Colonic mucosa (tissue), 4 donors: ENCODE measurements around the gene PPP1R13B. TPM values are rescaled to one million over a fixed set of nuclear protein-coding genes. Genes with fewer than 3 reads are reported as not detected.

Experiments
- DNase-seq: peaks from one replicate; pipeline ENCODE4 v3.0.0-alpha.2; 2020
- H3K27ac ChIP-seq: fragments of 200-600 bp; one replicate; pipeline ENCODE4 v1.8.0; 2021
- H3K27me3 ChIP-seq: fragments of 200-600 bp; one replicate; pipeline ENCODE4 v1.8.0; 2021
- H3K36me3 ChIP-seq: fragments of 200-600 bp; one replicate; pipeline ENCODE4 v1.8.0; 2021
- H3K4me1 ChIP-seq: fragments of 200-600 bp; one replicate; pipeline ENCODE4 v1.8.0; 2021; ENCODE audit warnings: mild to moderate bottlenecking
- H3K4me3 ChIP-seq: fragments of 200-600 bp; one replicate; pipeline ENCODE4 v1.8.0; 2021
- H3K9ac ChIP-seq, 2 donors: one replicate each; pipeline ENCODE4 v1.7.0; 2013; ENCODE audit warnings: control low read depth in 2 of 2, low read depth in 2 of 2, low read length in 2 of 2
- H3K9me3 ChIP-seq: fragments of 200-600 bp; one replicate; pipeline ENCODE4 v1.8.0; 2021
- intact Hi-C: fragments of 100-400 bp; cut with DNase I; formaldehyde crosslinking; loops from one replicate; pipeline ENCODE4 v1.14.1; 2022
- total RNA-seq, 2 donors: library from RNA; stranded (reverse); fragmentation: NEBNext Ultra II Directional in 1 of 2; extraction: Animal tissue kit (Norgen Biotek cat#: 25700) in 1 of 2; gene quantifications; one replicate each; pipeline ENCODE4 v1.2.1, GENCODE V29; 2021
- TF ChIP-seq, protein P1 (sequence below): fragments of 200-600 bp; IDR thresholded peaks from one replicate; pipeline ENCODE4 v1.8.0; 2022; ENCODE audit warnings: antibody characterized with exemption, mild to moderate bottlenecking
- donor health status: healthy.
- donor health status: DM: no; HTN: no; CAD: no.
- donor health status: DM: no; HTN: no; CAD: no.

Gene PPP1R13B
- total RNA-seq, 2 donors from 2014 or later, result 41.1 to 48.3 TPM

DNA sequence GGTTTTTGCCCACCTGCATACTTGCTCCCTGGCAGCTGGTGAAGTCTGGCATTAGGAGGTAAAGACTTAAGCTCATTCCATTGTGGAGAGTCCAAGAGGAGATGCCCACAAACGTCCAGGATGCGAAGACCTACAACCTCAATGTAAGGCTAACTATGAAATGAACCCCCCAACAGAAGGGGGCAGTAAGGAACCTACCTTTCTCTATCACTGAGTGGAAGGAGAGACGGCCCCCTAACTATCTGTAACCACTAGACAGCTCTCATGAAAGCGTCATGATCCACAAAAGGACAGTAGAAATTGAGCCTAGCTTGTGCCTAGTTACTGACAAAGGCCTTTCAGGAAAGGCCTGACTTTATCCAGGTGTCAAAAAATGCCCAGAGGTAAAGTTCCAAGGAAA is 76.5 kb downstream of the PPP1R13B start:
- H3K27ac ChIP-seq, result no peak overlapping the region
- TF ChIP-seq, protein P1, sequence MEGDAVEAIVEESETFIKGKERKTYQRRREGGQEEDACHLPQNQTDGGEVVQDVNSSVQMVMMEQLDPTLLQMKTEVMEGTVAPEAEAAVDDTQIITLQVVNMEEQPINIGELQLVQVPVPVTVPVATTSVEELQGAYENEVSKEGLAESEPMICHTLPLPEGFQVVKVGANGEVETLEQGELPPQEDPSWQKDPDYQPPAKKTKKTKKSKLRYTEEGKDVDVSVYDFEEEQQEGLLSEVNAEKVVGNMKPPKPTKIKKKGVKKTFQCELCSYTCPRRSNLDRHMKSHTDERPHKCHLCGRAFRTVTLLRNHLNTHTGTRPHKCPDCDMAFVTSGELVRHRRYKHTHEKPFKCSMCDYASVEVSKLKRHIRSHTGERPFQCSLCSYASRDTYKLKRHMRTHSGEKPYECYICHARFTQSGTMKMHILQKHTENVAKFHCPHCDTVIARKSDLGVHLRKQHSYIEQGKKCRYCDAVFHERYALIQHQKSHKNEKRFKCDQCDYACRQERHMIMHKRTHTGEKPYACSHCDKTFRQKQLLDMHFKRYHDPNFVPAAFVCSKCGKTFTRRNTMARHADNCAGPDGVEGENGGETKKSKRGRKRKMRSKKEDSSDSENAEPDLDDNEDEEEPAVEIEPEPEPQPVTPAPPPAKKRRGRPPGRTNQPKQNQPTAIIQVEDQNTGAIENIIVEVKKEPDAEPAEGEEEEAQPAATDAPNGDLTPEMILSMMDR, result no peak
- no peak for DNase-seq
- H3K9ac ChIP-seq, result no peak overlapping the region
- no peak overlapping the region for H3K4me3 ChIP-seq
- no peaks in the 10 kb centered on the region for H3K27me3 ChIP-seq
- H3K4me1 ChIP-seq, result no peaks in the 10 kb centered on the region
- H3K36me3 ChIP-seq, result no peaks in the 10 kb centered on the region
- H3K9me3 ChIP-seq, result no peaks in the 10 kb centered on the region
- intact Hi-C loops, result no loop called here

DNA sequence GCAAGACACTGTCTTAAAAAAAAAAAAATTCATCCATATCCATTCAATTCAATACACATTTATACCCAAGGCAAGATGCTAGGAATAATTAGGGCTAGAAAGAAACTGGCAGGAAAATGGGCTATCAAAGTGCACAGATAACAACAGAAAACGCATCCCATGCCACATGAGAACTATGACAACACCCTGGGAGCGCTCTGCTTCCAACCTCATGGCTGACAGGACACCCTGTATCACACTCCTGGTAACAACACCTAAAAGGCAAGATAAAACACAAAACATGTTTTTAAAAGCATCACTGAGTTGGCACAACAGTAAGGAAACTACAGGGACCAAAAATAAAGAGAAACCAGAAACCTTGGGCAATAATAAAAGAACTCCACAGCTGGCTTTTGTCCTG is 76.9 kb downstream of the PPP1R13B start:
- Histone ChIP-seq H3K27me3 (no peaks in the 10 kb centered on the region), H3K4me3 (no peak overlapping the region), H3K27ac (no peak overlapping the region), H3K36me3 (no peaks in the 10 kb centered on the region), H3K4me1 (no peaks in the 10 kb centered on the region), H3K9ac (no peak overlapping the region), H3K9me3 (no peaks in the 10 kb centered on the region)
- intact Hi-C loops, result no loop called here
- TF ChIP-seq, protein P1, result no peak
- no peak for DNase-seq

DNA sequence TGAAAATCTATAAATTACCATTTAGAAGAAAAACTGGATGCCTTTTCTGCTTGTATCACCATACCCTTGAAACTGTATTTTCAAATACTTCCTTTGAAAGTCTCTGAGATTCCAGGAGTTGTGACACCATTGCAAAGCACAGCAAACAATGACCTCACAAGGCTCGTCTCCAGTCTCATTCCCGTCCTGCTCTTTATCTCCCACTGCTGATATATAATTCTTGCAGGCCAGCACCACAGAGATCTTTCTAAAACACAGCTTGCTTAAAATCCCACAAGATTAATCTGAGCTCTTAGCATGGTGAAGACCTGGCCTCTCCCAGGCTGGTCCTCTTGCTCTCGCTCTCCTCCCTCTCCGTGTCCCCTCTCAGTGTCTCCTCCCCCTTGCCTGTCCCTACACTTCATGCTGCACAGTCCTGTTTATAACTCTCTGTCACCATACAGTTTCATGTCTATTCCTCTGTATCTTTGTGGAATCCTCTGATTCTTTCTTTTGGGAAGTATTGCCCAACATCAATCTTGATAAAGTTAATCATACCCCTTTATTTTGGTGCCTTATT is 80.0 kb downstream of the PPP1R13B start:
- H3K27me3 ChIP-seq, result no peaks in the 10 kb centered on the region
- H3K4me3 ChIP-seq, result no peak overlapping the region
- H3K4me1 ChIP-seq, result no peaks in the 10 kb centered on the region
- no peaks in the 10 kb centered on the region for H3K9me3 ChIP-seq
- no peak for DNase-seq
- intact Hi-C loops, result no loop called here
- TF ChIP-seq, protein P1, result no peak
- no peak overlapping the region for H3K27ac ChIP-seq
- H3K9ac ChIP-seq, result no peak overlapping the region
- H3K36me3 ChIP-seq, result no peaks in the 10 kb centered on the region

GRCh38 chr14:103765526-103765925 is 81.8 kb downstream of the PPP1R13B start:
- H3K9ac ChIP-seq, result no peak overlapping the region
- TF ChIP-seq, protein P1, result no peak
- intact Hi-C loops, result no loop called here
- no peak for DNase-seq
- no peak overlapping the region for H3K27ac ChIP-seq
- H3K4me1 ChIP-seq, result no peaks in the 10 kb centered on the region
- no peak overlapping the region for H3K4me3 ChIP-seq
- H3K27me3 ChIP-seq, result no peaks in the 10 kb centered on the region
- H3K9me3 ChIP-seq, result no peaks in the 10 kb centered on the region
- no peaks in the 10 kb centered on the region for H3K36me3 ChIP-seq

DNA sequence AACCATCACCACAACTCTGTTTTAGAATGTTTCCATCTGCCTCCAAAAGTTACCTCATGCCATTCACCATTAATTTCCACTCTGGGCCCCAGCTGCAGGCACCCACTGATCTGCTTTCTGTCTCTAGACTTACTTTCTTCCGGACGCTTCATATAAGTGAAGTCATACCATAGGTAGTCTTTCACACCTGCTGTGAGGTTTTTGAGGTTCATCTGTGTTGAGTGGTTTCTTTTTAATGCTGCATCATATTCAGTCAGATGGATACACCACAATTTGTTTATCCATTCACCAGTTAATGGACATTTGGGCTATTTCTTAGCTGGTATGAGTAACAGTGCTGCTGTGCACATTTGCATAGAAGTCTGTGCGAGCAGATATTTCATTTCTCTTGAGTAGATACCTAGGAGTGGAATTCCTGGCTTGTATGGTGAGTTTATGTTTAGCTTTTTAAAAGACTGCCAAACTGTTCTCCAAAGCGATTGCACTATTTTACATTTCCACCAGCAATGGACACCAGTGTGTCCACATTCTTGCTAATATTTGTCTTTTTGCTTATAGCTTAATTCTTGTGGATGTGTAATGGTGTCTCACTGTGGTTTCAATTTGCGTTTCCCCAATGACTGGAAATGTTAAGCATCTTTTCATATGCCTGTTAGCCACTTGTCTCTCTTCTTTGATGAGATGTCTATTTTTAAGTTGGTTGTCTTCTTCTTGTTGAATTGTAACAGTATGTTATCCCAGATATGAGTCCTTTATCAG is 83.5 kb downstream of the PPP1R13B start:
- no peak overlapping the region for H3K4me3 ChIP-seq
- TF ChIP-seq, protein P1, result no peak
- H3K4me1 ChIP-seq, result no peaks in the 10 kb centered on the region
- no peak overlapping the region for H3K9ac ChIP-seq
- DNase-seq, result no peak
- no peaks in the 10 kb centered on the region for H3K27me3 ChIP-seq
- intact Hi-C loops, result no loop called here
- no peaks in the 10 kb centered on the region for H3K9me3 ChIP-seq
- H3K27ac ChIP-seq, result no peak overlapping the region
- H3K36me3 ChIP-seq, result no peaks in the 10 kb centered on the region
